ENCODE data around the gene PTCD1.
A peak's percentile ranks its signal among the peaks of the same experiment; 100 is the strongest.

The PTCD1 gene

GRCh38 chr7:99404977-99405320 lies 33.6 kb downstream of the PTCD1 start:
- Histone ChIP-seq H3K79me1 (replicated peaks; ENCODE audit: low read length, poor library complexity, severe bottlenecking) (peaks cover 27% of the 10 kb centered on the region), H2BK12ac (ENCODE audit: low read length in 2 of 2) (no peak overlapping the region)
- 97% methylated on average over 10 of the region's 10 CpGs for WGBS

DNA sequence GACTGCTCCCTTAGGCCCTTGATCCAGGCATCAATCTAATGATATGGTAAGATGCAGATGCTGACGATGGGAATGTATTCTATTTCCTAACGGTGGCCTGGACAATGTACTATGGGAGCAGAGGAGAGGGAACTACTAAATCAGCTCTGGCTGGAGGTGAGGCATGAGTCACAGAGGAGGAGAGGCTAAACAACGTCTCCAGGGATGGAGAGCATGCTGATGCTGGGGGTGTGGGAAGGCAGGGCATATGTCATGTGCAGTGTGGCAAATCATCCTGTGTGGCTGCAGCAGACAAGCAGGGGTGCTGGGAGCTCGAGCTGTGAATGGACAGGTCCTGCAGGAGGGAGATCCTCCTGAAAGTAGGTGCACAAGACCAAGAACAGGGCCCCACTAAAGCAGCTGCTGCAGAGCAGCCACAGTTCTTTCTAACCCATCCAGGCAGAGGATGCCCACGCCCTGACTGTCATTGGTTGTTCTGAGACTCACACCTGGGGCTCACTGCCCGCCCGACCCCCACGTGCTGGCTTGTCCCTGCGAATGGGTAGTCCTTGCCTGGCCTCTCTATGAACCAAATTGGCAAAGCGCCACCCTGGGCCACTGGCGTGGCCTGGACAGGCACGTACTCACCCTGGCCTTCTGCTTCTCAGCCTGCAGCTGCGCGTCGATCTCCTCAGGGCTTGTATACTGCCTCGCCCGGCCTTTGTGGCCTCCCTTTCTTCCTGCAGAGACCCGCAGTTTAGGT lies 34.2 kb downstream of the PTCD1 start:
- H3K18ac ChIP-seq (ENCODE audit: low read depth in 1 of 2, low read length in 2 of 2), result no peak overlapping the region
- H3K36me3 ChIP-seq (ENCODE audit: control insufficient read depth in 1 of 2, insufficient read depth in 2 of 2, low read depth in 1 of 2, low read length in 2 of 2), result peaks cover 42 to 51% of the 10 kb centered on the region in 2 experiments
- no peak overlapping the region for H2AK5ac ChIP-seq (ENCODE audit: low read length, severe bottlenecking)
- H3K27ac ChIP-seq (ENCODE audit: low read length, poor library complexity, severe bottlenecking), result no peak overlapping the region
- no peak overlapping the region for H2BK120ac ChIP-seq (ENCODE audit: low read depth, low read length)
- H2BK15ac ChIP-seq (ENCODE audit: low read depth, poor library complexity, severe bottlenecking), result no peak overlapping the region
- peaks cover 19% of the 10 kb centered on the region for H3K4me1 ChIP-seq (ENCODE audit: control insufficient read depth, insufficient read depth, low read depth, low read length)
- no peak overlapping the region for H3K4ac ChIP-seq (ENCODE audit: low read depth in 1 of 2, low read length in 2 of 2)
- peak; percentile 37 for DNase-seq
- H3K9ac ChIP-seq (ENCODE audit: low read length), result peak overlapping the region; percentile 42
- no peaks in the 10 kb centered on the region for H3K9me3 ChIP-seq (ENCODE audit: control insufficient read depth, low read length)
- peak overlapping the region in 1 of 2 experiments; percentile 22 for H3K4me3 ChIP-seq (ENCODE audit: insufficient read depth in 1 of 2, low read depth in 1 of 2, low read length in 2 of 2)
- no peaks in the 10 kb centered on the region for H3K27me3 ChIP-seq (ENCODE audit: control insufficient read depth in 1 of 2, insufficient read depth in 1 of 2, low read length in 2 of 2)
- no peak overlapping the region for H2AFZ ChIP-seq (ENCODE audit: low read depth, low read length)
- WGBS, result 91% methylated on average over 18 of the region's 18 CpGs
- H3K4me2 ChIP-seq (ENCODE audit: low read length, poor library complexity, severe bottlenecking), result no peak overlapping the region
- no peak overlapping the region for H2BK5ac ChIP-seq (ENCODE audit: low read depth, low read length, poor library complexity, severe bottlenecking)
- no peak overlapping the region for H2BK12ac ChIP-seq (ENCODE audit: low read length in 2 of 2)
- no peak overlapping the region for H3K14ac ChIP-seq (ENCODE audit: low read length in 2 of 2)
- H4K8ac ChIP-seq (ENCODE audit: low read length), result no peak overlapping the region
- H3K79me1 ChIP-seq (replicated peaks; ENCODE audit: low read length, poor library complexity, severe bottlenecking), result peaks cover 30% of the 10 kb centered on the region
- no peak overlapping the region for H4K91ac ChIP-seq (ENCODE audit: low read length)
- no peak overlapping the region for H3K23ac ChIP-seq (ENCODE audit: low read length in 2 of 2)

More at GRCh38 chr7:99404977-99405320, 33.6 kb downstream of the PTCD1 start:
- Histone ChIP-seq H4K91ac (ENCODE audit: low read length) (no peak overlapping the region), H3K4me1 (ENCODE audit: control insufficient read depth, insufficient read depth, low read depth, low read length) (peaks cover 19% of the 10 kb centered on the region), H2BK120ac (ENCODE audit: low read depth, low read length) (no peak overlapping the region), H3K4me3 (ENCODE audit: insufficient read depth in 1 of 2, low read depth in 1 of 2, low read length in 2 of 2) (peak overlapping the region in 1 of 2 experiments; percentile 22), H2BK5ac (ENCODE audit: low read depth, low read length, poor library complexity, severe bottlenecking) (no peak overlapping the region), H3K9me3 (ENCODE audit: control insufficient read depth, low read length) (no peaks in the 10 kb centered on the region), H3K9ac (ENCODE audit: low read length) (peak overlapping the region; percentile 20), H3K18ac (ENCODE audit: low read depth in 1 of 2, low read length in 2 of 2) (no peak overlapping the region), H3K4me2 (ENCODE audit: low read length, poor library complexity, severe bottlenecking) (no peak overlapping the region), H2AK5ac (ENCODE audit: low read length, severe bottlenecking) (no peak overlapping the region), H3K23ac (ENCODE audit: low read length in 2 of 2) (no peak overlapping the region), H4K8ac (ENCODE audit: low read length) (no peak overlapping the region), H3K36me3 (ENCODE audit: control insufficient read depth in 1 of 2, insufficient read depth in 2 of 2, low read depth in 1 of 2, low read length in 2 of 2) (peaks cover 37 to 46% of the 10 kb centered on the region in 2 experiments), H2BK15ac (ENCODE audit: low read depth, poor library complexity, severe bottlenecking) (no peak overlapping the region), H3K14ac (ENCODE audit: low read length in 2 of 2) (no peak overlapping the region), H2AFZ (ENCODE audit: low read depth, low read length) (no peak overlapping the region), H3K27me3 (ENCODE audit: control insufficient read depth in 1 of 2, insufficient read depth in 1 of 2, low read length in 2 of 2) (no peaks in the 10 kb centered on the region), H3K4ac (ENCODE audit: low read depth in 1 of 2, low read length in 2 of 2) (no peak overlapping the region), H3K27ac (ENCODE audit: low read length, poor library complexity, severe bottlenecking) (no peak overlapping the region)
- no peak for DNase-seq

- WGBS, result 98% methylated on average over 5 of the region's 5 CpGs
- Histone ChIP-seq H3K14ac (ENCODE audit: low read length in 2 of 2) (no peak overlapping the region), H3K18ac (ENCODE audit: low read depth in 1 of 2, low read length in 2 of 2) (no peak overlapping the region), H4K8ac (ENCODE audit: low read length) (no peak overlapping the region), H2AK5ac (ENCODE audit: low read length, severe bottlenecking) (no peak overlapping the region), H3K4me1 (ENCODE audit: control insufficient read depth, insufficient read depth, low read depth, low read length) (peaks cover 19% of the 10 kb centered on the region), H3K79me1 (replicated peaks; ENCODE audit: low read length, poor library complexity, severe bottlenecking) (peaks cover 35% of the 10 kb centered on the region), H2BK120ac (ENCODE audit: low read depth, low read length) (no peak overlapping the region), H3K27me3 (ENCODE audit: control insufficient read depth in 1 of 2, insufficient read depth in 1 of 2, low read length in 2 of 2) (no peaks in the 10 kb centered on the region), H2BK5ac (ENCODE audit: low read depth, low read length, poor library complexity, severe bottlenecking) (no peak overlapping the region), H3K4ac (ENCODE audit: low read depth in 1 of 2, low read length in 2 of 2) (no peak overlapping the region), H3K23ac (ENCODE audit: low read length in 2 of 2) (no peak overlapping the region), H2BK15ac (ENCODE audit: low read depth, poor library complexity, severe bottlenecking) (no peak overlapping the region), H3K4me2 (ENCODE audit: low read length, poor library complexity, severe bottlenecking) (no peak overlapping the region), H2BK12ac (ENCODE audit: low read length in 2 of 2) (peak overlapping the region in 1 of 2 experiments; percentile 40), H4K91ac (ENCODE audit: low read length) (no peak overlapping the region), H3K4me3 (ENCODE audit: insufficient read depth in 1 of 2, low read depth in 1 of 2, low read length in 2 of 2) (no peak overlapping the region), H2AFZ (ENCODE audit: low read depth, low read length) (no peak overlapping the region), H3K36me3 (ENCODE audit: control insufficient read depth in 1 of 2, insufficient read depth in 2 of 2, low read depth in 1 of 2, low read length in 2 of 2) (peaks cover 49 to 58% of the 10 kb centered on the region in 2 experiments), H3K9ac (ENCODE audit: low read length) (peak overlapping the region; percentile 42), H3K27ac (ENCODE audit: low read length, poor library complexity, severe bottlenecking) (no peak overlapping the region), H3K9me3 (ENCODE audit: control insufficient read depth, low read length) (no peaks in the 10 kb centered on the region)
- DNase-seq, result no peak
These were observed 34.8 kb downstream of the PTCD1 start for GRCh38 chr7:99403764-99404163.

DNA sequence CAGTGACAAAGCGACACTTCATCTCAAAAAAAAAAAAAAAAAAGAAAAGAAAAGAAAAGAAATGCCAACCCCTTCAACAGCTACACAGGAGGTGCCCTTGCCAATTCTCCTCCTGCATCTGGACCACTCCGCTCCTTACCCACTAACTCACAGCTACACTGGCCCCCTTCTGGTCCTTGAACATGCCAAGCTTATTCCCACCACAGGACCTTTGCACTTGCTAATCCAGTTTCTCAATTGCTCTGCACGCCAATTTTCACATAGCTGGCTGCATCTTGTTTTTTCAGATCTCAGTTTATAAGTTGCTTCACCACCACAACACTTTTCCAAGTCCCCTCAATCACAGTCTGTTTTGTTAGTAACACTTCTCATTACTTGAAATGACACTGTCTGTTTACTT lies 35.7 kb downstream of the PTCD1 start:
- Histone ChIP-seq H3K9me3 (ENCODE audit: control insufficient read depth, low read length) (no peaks in the 10 kb centered on the region), H2AFZ (ENCODE audit: low read depth, low read length) (no peak overlapping the region), H3K23ac (ENCODE audit: low read length in 2 of 2) (no peak overlapping the region), H3K79me1 (replicated peaks; ENCODE audit: low read length, poor library complexity, severe bottlenecking) (peaks cover 36% of the 10 kb centered on the region), H3K14ac (ENCODE audit: low read length in 2 of 2) (no peak overlapping the region), H3K36me3 (ENCODE audit: control insufficient read depth in 1 of 2, insufficient read depth in 2 of 2, low read depth in 1 of 2, low read length in 2 of 2) (peaks cover 58 to 67% of the 10 kb centered on the region in 2 experiments), H3K18ac (ENCODE audit: low read depth in 1 of 2, low read length in 2 of 2) (no peak overlapping the region), H4K8ac (ENCODE audit: low read length) (no peak overlapping the region), H3K4me1 (ENCODE audit: control insufficient read depth, insufficient read depth, low read depth, low read length) (peaks cover 19% of the 10 kb centered on the region), H3K4ac (ENCODE audit: low read depth in 1 of 2, low read length in 2 of 2) (no peak overlapping the region), H3K4me2 (ENCODE audit: low read length, poor library complexity, severe bottlenecking) (no peak overlapping the region), H2BK15ac (ENCODE audit: low read depth, poor library complexity, severe bottlenecking) (no peak overlapping the region), H2BK5ac (ENCODE audit: low read depth, low read length, poor library complexity, severe bottlenecking) (no peak overlapping the region), H2AK5ac (ENCODE audit: low read length, severe bottlenecking) (no peak overlapping the region), H2BK12ac (ENCODE audit: low read length in 2 of 2) (no peak overlapping the region), H2BK120ac (ENCODE audit: low read depth, low read length) (no peak overlapping the region), H3K4me3 (ENCODE audit: insufficient read depth in 1 of 2, low read depth in 1 of 2, low read length in 2 of 2) (no peak overlapping the region), H3K9ac (ENCODE audit: low read length) (no peak overlapping the region), H4K91ac (ENCODE audit: low read length) (no peak overlapping the region), H3K27me3 (ENCODE audit: control insufficient read depth in 1 of 2, insufficient read depth in 1 of 2, low read length in 2 of 2) (no peaks in the 10 kb centered on the region), H3K27ac (ENCODE audit: low read length, poor library complexity, severe bottlenecking) (no peak overlapping the region)
- WGBS, result 97% methylated on average over 3 of the region's 3 CpGs
- DNase-seq, result no peak
